ENCODE results near the gene RPS16.
A peak's percentile ranks its signal among the peaks of the same experiment; 100 is the strongest.

The RPS16 gene

GRCh38 chr19:39448271-39448670, 12.5 kb upstream of the RPS16 start:
- no peak for DNase-seq

- DNase-seq: no peak
Observed at GRCh38 chr19:39446365-39447084, 10.8 kb upstream of the RPS16 start.

GRCh38 chr19:39445196-39446111, 9.7 kb upstream of the RPS16 start, which contains the start of gene SUPT5H:
TSS of gene SUPT5H (plus strand) at chr19:39445582. CDS start at chr19:39445891, 309 bp downstream.
- DNase-seq: peak; percentile 89 to 90

- peak in 1 of 2 experiments; percentile 9 for DNase-seq
Observed at GRCh38 chr19:39444598-39445195, 8.9 kb upstream of the RPS16 start.

GRCh38 chr19:39438270-39438934, 2.7 kb upstream of the RPS16 start:
- no peak for DNase-seq

GRCh38 chr19:39436350-39436716, 584 bp upstream of the RPS16 start:
- no peak for DNase-seq

- no peak for DNase-seq
Observed at GRCh38 chr19:39434123-39435076, 1.3 kb downstream of the RPS16 start.

GRCh38 chr19:39433480-39434079, 2.2 kb downstream of the RPS16 start:
- DNase-seq: no peak

- no peak for DNase-seq
Observed at GRCh38 chr19:39432677-39433025, 3.1 kb downstream of the RPS16 start.

GRCh38 chr19:39430675-39431593, 4.8 kb downstream of the RPS16 start:
- DNase-seq: peak; percentile 80 to 84

GRCh38 chr19:39428283-39429112, 7.3 kb downstream of the RPS16 start:
- DNase-seq: no peak

- no peak for DNase-seq
Observed at GRCh38 chr19:39427707-39428106, 8.0 kb downstream of the RPS16 start.

GRCh38 chr19:39426170-39426569, 9.6 kb downstream of the RPS16 start:
- DNase-seq: no peak

- DNase-seq: no peak
Observed at GRCh38 chr19:39425744-39426143, 10.0 kb downstream of the RPS16 start.

- DNase-seq: no peak
Observed at GRCh38 chr19:39424934-39425333, 10.8 kb downstream of the RPS16 start.

- DNase-seq: no peak
Observed at GRCh38 chr19:39423258-39424086, 12.3 kb downstream of the RPS16 start.

- DNase-seq: no peak
Observed at GRCh38 chr19:39422020-39422419, 13.7 kb downstream of the RPS16 start.

GRCh38 chr19:39420769-39421168, 15.0 kb downstream of the RPS16 start:
- DNase-seq: no peak

All from AML-193 (cell line).